GM18511 (cell line): ENCODE data around the gene FAM53B.

ENCODE experiments used
- ATAC-seq: cut with Tn5 transposase; IDR thresholded peaks from one replicate; pipeline ENCODE4 v1.9.1; 2021; ENCODE audit warnings: mild to moderate bottlenecking, moderate library complexity; ENCODE audit not compliant: unreplicated experiment

FAM53B gene

DNA sequence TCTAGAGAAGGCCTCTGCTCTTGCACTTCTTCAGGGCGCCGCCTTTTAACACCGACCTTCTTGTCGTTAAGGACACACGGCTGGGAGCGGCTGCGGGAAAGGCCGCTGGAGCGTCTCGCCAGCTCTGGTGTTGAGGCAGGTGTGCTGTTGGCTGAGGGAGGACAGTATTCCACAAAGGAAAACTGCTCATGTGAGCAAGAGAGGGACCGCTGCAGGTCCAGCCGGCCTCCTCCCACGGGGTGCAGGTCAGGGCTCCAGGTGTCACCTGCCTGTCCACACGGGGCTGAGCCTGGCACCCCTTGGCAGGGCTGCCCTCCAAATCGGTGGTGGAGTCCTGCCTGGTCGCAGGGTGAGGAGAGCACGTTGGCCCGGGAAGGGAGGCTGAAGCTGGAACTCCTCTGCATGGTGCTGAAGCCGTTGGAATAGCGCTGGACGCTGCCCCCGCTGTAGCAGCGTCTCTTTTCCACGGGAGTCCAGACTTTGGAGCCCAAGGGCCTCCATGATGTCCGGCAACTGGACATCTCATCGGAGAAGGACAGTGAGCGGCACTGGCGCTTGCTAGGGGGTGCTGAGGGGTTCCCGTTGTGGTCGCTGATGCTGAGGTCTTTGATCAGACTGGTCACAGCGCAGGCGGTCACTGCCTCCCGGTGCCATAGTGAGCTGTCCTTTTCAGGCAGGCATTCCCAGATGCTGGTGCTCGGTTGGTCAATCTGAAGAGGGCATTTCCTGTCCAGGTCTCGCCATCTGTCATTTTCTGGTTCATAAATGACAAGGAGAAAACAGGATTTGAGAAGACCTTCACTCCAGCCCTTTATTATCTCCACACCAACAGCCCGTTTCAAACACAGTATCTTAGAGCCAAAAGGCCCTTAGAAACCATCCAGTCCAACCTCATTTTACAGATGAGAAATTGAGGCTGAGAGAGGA is 62.3 kb downstream of the FAM53B start:
- no peak for ATAC-seq

- ATAC-seq: no peak
These were observed 63.1 kb downstream of the FAM53B start for GRCh38 chr10:124681091-124681490.

- ATAC-seq: no peak
These were observed 63.5 kb downstream of the FAM53B start for GRCh38 chr10:124680675-124681074.

DNA sequence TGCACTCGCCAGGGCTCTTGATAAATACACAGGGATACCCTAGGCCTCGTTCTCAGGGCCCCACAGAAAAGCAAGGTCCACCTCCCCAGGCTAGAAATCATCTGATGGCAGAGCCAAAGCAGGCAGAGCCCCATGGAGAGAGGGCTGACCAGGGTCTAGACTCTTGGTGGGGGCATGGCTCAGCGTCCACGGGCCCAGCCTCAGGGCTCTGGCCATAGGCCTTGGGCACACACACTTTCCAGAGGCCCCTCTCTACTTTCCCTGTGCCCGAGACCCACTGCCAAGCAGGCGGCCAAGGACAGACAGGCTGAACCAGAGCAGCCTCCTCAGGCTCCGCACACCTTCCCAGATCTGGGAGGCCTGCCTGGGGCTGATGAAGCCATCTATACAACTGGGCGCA is 64.8 kb downstream of the FAM53B start:
- no peak for ATAC-seq

- no peak for ATAC-seq
These were observed 65.5 kb downstream of the FAM53B start for GRCh38 chr10:124678557-124679240.

DNA sequence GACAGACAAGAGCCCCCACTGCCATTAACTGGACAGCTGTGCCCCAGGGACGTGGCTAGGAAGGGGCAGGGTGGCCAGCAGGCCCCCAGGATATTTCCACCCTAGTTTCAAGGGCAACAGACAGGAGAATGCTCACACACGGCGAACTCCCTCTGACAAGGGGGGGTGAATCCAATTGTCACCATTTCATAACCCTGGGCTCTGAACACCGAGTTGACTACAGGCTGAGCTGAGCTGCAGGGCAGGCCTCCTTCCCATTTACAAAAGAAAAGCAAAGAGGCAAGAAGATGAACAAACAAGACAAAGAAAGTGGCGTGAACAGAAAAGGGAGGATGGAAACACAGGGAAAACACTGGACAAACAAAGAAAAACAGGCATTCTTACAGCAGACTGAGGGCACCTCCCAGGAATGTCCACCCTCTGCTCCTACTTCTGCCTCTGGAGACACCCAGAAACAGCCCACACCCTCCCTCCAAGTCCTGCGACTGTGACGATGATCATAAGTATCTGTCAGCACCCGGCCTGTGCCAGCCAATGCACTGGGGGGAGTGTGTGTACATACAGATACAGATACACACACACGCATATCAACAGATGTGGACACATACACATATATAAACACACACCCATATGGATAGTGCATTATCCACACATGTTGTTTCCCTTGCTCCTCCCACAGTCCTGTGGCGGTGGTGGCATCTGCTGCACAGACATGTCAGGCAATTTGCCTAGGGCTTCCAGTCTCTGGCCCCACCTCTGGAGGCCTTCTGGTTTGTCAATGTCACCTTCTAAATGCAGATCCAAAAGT is 66.2 kb downstream of the FAM53B start:
- no peak for ATAC-seq

- ATAC-seq: no peak
These were observed 66.9 kb downstream of the FAM53B start for GRCh38 chr10:124677293-124677699.

GRCh38 chr10:124676416-124677062 is 67.6 kb downstream of the FAM53B start:
- no peak for ATAC-seq

DNA sequence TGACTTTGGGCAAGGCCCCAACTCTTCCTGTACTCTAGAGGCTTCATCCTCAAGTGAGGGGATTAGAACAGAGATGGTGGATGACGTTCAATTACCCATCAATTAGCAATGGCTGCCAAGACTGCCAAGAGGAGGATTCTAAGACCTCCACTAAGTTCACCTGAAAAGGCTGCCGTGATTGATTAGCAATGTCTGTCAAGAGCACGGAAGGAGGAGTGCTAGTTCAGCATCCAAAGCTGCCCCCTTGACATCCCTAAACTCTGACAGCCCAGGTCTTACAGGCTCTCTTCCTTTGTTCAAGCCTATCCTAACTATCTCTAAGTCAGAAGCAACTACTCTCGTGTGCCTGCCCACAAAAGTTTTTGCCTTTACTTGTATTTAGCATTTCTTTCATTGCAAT is 68.4 kb downstream of the FAM53B start:
- ATAC-seq: no peak

- ATAC-seq: no peak
These were observed 68.9 kb downstream of the FAM53B start for GRCh38 chr10:124675261-124675660.

- ATAC-seq: no peak
These were observed 69.4 kb downstream of the FAM53B start for GRCh38 chr10:124674768-124675222.

- ATAC-seq: no peak
These were observed 72.0 kb downstream of the FAM53B start for GRCh38 chr10:124672181-124672638.

GRCh38 chr10:124671486-124672075 is 72.6 kb downstream of the FAM53B start:
- ATAC-seq: no peak

DNA sequence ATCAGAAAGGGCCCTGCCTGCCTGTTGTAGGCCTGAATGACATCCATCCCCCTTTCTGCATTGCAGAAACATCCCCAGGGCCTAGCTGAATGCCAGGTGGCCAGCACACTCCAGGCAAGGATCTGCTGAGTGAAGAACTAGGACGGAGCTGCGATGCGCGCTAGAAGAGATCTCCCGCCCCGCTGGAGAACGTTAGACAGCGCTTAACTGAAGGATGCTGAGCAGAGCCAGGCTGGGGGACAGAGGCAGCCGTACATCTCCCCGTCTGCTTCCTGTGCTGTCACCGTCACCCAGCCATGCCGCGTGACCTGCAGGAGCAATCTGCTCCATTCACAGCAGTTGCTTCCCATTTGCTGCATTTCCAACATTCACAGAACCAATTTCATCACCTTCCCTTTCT is 73.3 kb downstream of the FAM53B start:
- ATAC-seq: no peak

DNA sequence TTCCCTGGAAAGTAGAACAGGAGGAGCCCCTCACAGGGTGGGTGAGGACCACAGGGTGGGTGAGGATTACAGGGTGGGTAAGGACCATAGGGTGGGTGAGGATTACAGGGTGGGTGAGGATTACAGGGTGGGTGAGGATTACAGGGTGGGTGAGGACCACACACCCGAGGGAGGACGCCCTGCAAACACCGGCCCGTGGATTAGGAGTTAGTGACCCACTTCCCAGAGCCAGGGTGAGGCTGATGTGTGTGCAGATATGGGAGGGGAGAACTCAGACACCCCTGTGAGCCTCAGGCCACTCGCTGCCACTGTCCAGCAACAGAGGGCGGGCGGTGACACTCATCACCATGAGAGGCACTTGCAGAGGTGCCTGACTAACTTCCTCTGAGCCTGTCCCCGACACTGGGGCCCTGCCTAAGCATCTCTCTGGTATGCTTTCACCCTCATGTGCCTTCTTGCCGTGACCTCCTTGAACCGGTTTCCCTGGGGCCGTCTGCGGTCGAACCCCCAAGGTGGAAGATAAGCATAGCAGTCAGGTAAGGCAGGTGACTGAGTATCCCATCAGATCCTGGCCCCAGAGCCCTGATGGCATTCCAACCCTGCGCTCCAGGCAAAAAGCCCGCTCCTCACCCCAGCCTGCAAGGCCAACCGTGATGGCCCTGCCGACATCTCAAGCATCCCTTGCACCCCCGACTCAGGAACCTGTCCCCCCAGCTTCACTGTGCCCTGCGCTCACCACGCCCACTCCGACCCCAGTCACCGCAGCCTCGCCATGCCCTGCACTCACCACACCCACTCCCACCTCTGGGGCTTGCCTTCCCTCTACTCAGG is 74.1 kb downstream of the FAM53B start:
- ATAC-seq: no peak

GRCh38 chr10:124669141-124669823 is 74.9 kb downstream of the FAM53B start:
- ATAC-seq: no peak

- no peak for ATAC-seq
These were observed 75.6 kb downstream of the FAM53B start for GRCh38 chr10:124668517-124669051.
